Measurements from ENCODE around the gene DCAKD. TPM values are rescaled to one million over a fixed set of nuclear protein-coding genes. Genes with fewer than 3 reads are reported as not detected.
A peak's percentile ranks its signal among the peaks of the same experiment; 100 is the strongest.

DCAKD gene
- total RNA-seq, 4 donors from 2014 or later = 26.8 to 57.1 (median 37.7) TPM

- H3K27me3 ChIP-seq = no peaks in the 10 kb centered on the region
- peaks cover 0 to 6% of the 10 kb centered on the region in 2 donors for H3K4me1 ChIP-seq
- DNase-seq = peak; percentile 46 to 47
- intact Hi-C loops (cut with DNase I; ENCODE audit: low total_unique reads) = no loop called here
- H3K36me3 ChIP-seq = no peaks in the 10 kb centered on the region
- H3K9me3 ChIP-seq = no peaks in the 10 kb centered on the region
- TF ChIP-seq POLR2A (IDR thresholded peaks at IDR 0.05) (no peak), CTCF (IDR thresholded peaks at IDR 0.05) (no peak)
- peak overlapping the region in 1 of 2 donors; percentile 25 for H3K27ac ChIP-seq
- no peak overlapping the region for H3K4me3 ChIP-seq
Observed at GRCh38 chr17:45038728-45039634, 12.5 kb downstream of the DCAKD start.

GRCh38 chr17:45036691-45037090, 14.7 kb downstream of the DCAKD start:
- H3K27ac ChIP-seq = no peak overlapping the region
- DNase-seq = no peak
- TF ChIP-seq POLR2A (IDR thresholded peaks at IDR 0.05) (no peak), CTCF (IDR thresholded peaks at IDR 0.05) (no peak)
- no peaks in the 10 kb centered on the region for H3K9me3 ChIP-seq
- intact Hi-C loops (cut with DNase I; ENCODE audit: low total_unique reads) = no loop called here
- peaks cover 0 to 6% of the 10 kb centered on the region in 2 donors for H3K4me1 ChIP-seq
- H3K27me3 ChIP-seq = no peaks in the 10 kb centered on the region
- H3K36me3 ChIP-seq = no peaks in the 10 kb centered on the region
- no peak overlapping the region for H3K4me3 ChIP-seq

- no peak for DNase-seq
- intact Hi-C loops (cut with DNase I; ENCODE audit: low total_unique reads) = no loop called here
- H3K27me3 ChIP-seq = no peaks in the 10 kb centered on the region
- H3K4me3 ChIP-seq = no peak overlapping the region
- TF ChIP-seq POLR2A (IDR thresholded peaks at IDR 0.05) (no peak), CTCF (IDR thresholded peaks at IDR 0.05) (no peak)
- H3K27ac ChIP-seq = no peak overlapping the region
- peaks cover 0 to 6% of the 10 kb centered on the region in 2 donors for H3K4me1 ChIP-seq
- no peaks in the 10 kb centered on the region for H3K36me3 ChIP-seq
- no peaks in the 10 kb centered on the region for H3K9me3 ChIP-seq
Observed at GRCh38 chr17:45035848-45036247, 15.6 kb downstream of the DCAKD start.

GRCh38 chr17:45034599-45034998, 16.8 kb downstream of the DCAKD start:
- TF ChIP-seq POLR2A (IDR thresholded peaks at IDR 0.05) = no peak
- TF ChIP-seq CTCF (IDR thresholded peaks at IDR 0.05) = no peak
- no peaks in the 10 kb centered on the region for H3K9me3 ChIP-seq
- no peaks in the 10 kb centered on the region for H3K27me3 ChIP-seq
- no peaks in the 10 kb centered on the region for H3K36me3 ChIP-seq
- peaks cover 0 to 6% of the 10 kb centered on the region in 2 donors for H3K4me1 ChIP-seq
- H3K27ac ChIP-seq = no peak overlapping the region
- intact Hi-C loops (cut with DNase I; ENCODE audit: low total_unique reads) = loop anchor here (5.0 kb wide), 1 partner anchor 262 kb away; no protein-coding TSS in a partner anchor
- H3K4me3 ChIP-seq = no peak overlapping the region
- no peak for DNase-seq

- intact Hi-C loops (cut with DNase I; ENCODE audit: low total_unique reads) = loop anchor here (5.0 kb wide), 1 partner anchor 260 kb away; no protein-coding TSS in a partner anchor
- Histone ChIP-seq H3K27me3 (no peaks in the 10 kb centered on the region), H3K36me3 (no peaks in the 10 kb centered on the region), H3K4me3 (no peak overlapping the region), H3K27ac (no peak overlapping the region), H3K9me3 (no peaks in the 10 kb centered on the region), H3K4me1 (no peaks in the 10 kb centered on the region)
- TF ChIP-seq POLR2A (IDR thresholded peaks at IDR 0.05) (no peak), CTCF (IDR thresholded peaks at IDR 0.05) (no peak)
- DNase-seq = no peak
Observed at GRCh38 chr17:45032174-45032541, 19.3 kb downstream of the DCAKD start.

Measured in uterus (tissue), 4 donors.